Muscle layer of colon (tissue), 2 donors: ENCODE results near the gene XPO4.

Experiments
- H3K27ac ChIP-seq: one replicate; pipeline ENCODE4 v1.7.0; 2013; ENCODE audit warnings: low read depth, mild to moderate bottlenecking, low read length, moderate library complexity
- H3K27me3 ChIP-seq, 2 donors: one replicate each; pipeline ENCODE4 v1.7.0; 2013; ENCODE audit warnings: low read length in 2 of 2, mild to moderate bottlenecking in 2 of 2; ENCODE audit not compliant: insufficient read depth in 2 of 2, control insufficient read depth in 1 of 2
- H3K36me3 ChIP-seq: one replicate; pipeline ENCODE4 v1.7.0; 2013; ENCODE audit warnings: mild to moderate bottlenecking, low read length; ENCODE audit not compliant: insufficient read depth
- H3K4me1 ChIP-seq: one replicate; pipeline ENCODE4 v1.7.0; 2013; ENCODE audit warnings: mild to moderate bottlenecking, low read length; ENCODE audit not compliant: insufficient read depth
- H3K4me3 ChIP-seq, 2 donors: one replicate each; pipeline ENCODE4 v1.7.0; 2013; ENCODE audit warnings: low read length in 2 of 2, low read depth in 1 of 2, mild to moderate bottlenecking in 1 of 2, moderate library complexity in 1 of 2
- H3K9ac ChIP-seq: one replicate; pipeline ENCODE4 v1.7.0; 2013; ENCODE audit warnings: low read length
- H3K9me3 ChIP-seq: one replicate; pipeline ENCODE4 v1.7.0; 2013; ENCODE audit warnings: mild to moderate bottlenecking, low read length
- donor health status: abdominal sarcoma.
- donor health status: Adenocarcinoma of cecum.

XPO4 gene

GRCh38 chr13:20848944-20849343 is 53.6 kb downstream of the XPO4 start:
- Histone ChIP-seq H3K36me3 (no peaks in the 10 kb centered on the region), H3K9me3 (no peaks in the 10 kb centered on the region), H3K27me3 (no peaks in the 10 kb centered on the region), H3K27ac (no peak overlapping the region), H3K4me1 (peaks cover 27% of the 10 kb centered on the region), H3K4me3 (peak overlapping the region in 1 of 2 donors; percentile 13), H3K9ac (no peak overlapping the region)

DNA sequence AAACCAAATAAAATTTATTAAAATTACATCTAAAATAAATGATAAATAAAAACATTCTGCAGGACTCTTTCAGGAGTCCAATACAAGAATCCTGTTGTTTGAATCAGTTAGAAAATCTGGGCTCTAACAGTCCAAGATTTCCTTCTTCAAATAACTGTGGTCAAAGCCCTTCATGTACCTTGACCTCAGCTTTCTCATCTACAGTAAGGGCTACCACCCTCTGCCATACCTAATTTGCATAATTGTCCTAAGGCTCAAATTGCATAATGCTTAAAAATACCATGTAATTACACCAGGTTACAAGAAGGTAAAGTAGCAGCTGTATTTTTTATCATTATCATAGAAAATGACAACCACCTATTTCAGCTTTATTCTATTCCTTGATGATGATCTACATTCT is 54.3 kb downstream of the XPO4 start:
- H3K27me3 ChIP-seq = no peaks in the 10 kb centered on the region
- no peak overlapping the region for H3K4me3 ChIP-seq
- H3K27ac ChIP-seq = no peak overlapping the region
- H3K9me3 ChIP-seq = no peaks in the 10 kb centered on the region
- H3K4me1 ChIP-seq = peaks cover 32% of the 10 kb centered on the region
- H3K9ac ChIP-seq = no peak overlapping the region
- H3K36me3 ChIP-seq = no peaks in the 10 kb centered on the region

- H3K4me1 ChIP-seq = peaks cover 32% of the 10 kb centered on the region
- no peaks in the 10 kb centered on the region for H3K36me3 ChIP-seq
- H3K9ac ChIP-seq = no peak overlapping the region
Measured at GRCh38 chr13:20847296-20847695, 55.2 kb downstream of the XPO4 start.

DNA sequence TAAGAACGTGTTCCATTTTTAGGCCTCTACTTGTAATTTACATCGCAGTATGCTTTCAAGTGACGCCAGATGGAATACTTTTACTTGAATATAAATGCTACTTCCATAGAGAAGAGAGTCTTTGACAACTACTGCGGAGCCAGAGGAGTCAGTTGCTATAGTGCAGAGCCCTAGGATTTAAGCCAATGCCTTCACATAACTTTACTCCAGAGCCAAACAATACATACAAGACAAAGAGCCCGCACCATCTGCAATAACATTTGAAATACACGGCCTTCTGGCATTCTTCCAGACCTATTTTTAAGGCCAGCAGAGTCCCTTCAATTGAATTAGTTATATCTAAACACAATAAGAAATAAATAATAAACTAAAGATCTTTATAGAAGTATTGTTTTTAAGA is 59.4 kb downstream of the XPO4 start:
- H3K27me3 ChIP-seq = no peaks in the 10 kb centered on the region
- no peaks in the 10 kb centered on the region for H3K9me3 ChIP-seq
- peaks cover 5% of the 10 kb centered on the region for H3K36me3 ChIP-seq
- no peak overlapping the region for H3K27ac ChIP-seq
- H3K4me3 ChIP-seq = no peak overlapping the region
- no peak overlapping the region for H3K9ac ChIP-seq
- peaks cover 18% of the 10 kb centered on the region for H3K4me1 ChIP-seq

More at GRCh38 chr13:20847296-20847695, 55.2 kb downstream of the XPO4 start:
- Histone ChIP-seq H3K4me3 (no peak overlapping the region), H3K27ac (no peak overlapping the region), H3K27me3 (no peaks in the 10 kb centered on the region), H3K9me3 (no peaks in the 10 kb centered on the region)

GRCh38 chr13:20840568-20840967 is 62.0 kb downstream of the XPO4 start:
- H3K27ac ChIP-seq = no peak overlapping the region
- peaks cover 9% of the 10 kb centered on the region for H3K4me1 ChIP-seq
- no peak overlapping the region for H3K9ac ChIP-seq
- no peaks in the 10 kb centered on the region for H3K9me3 ChIP-seq
- no peak overlapping the region for H3K4me3 ChIP-seq
- H3K27me3 ChIP-seq = no peaks in the 10 kb centered on the region
- peaks cover 17% of the 10 kb centered on the region for H3K36me3 ChIP-seq

DNA sequence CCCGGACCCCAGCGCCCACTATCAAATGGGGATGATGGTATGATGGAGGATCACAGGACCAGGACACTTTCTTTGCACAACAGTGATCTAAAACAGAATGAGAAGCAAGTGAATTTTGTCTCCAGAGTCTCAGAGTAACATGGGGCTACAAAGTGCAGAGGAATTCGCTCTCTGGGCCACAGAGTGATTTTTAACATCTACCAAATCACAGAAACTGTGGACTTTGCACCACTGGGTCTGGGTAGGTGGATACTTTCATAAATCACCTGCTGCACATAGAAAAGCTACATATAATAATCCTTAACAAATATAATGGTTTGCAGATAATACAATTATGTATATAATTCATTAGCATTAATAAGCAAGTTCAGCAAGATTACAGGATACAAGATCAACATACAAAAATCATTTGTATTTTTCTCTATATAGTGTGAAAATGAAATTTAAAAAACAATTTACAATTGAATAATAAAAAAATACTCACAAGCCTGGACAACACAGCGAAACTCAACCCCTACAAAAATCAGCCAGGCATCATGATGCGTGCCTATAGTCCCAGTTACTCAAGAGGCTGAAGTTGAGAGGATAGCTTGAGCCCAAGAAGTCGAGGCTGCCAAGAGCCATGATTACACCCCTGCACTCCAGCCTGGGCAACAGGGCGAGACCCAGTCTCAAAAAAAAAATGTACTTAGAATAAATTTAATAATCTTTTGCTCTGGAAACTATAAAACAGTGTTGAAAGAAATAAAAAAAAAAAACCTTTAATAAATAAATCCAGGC is 68.5 kb downstream of the XPO4 start:
- Histone ChIP-seq H3K9me3 (no peaks in the 10 kb centered on the region), H3K36me3 (peaks cover 13% of the 10 kb centered on the region), H3K4me1 (peaks cover 14% of the 10 kb centered on the region), H3K27me3 (no peaks in the 10 kb centered on the region), H3K4me3 (no peak overlapping the region), H3K9ac (no peak overlapping the region), H3K27ac (no peak overlapping the region)

- no peak overlapping the region for H3K4me3 ChIP-seq
- no peak overlapping the region for H3K27ac ChIP-seq
- H3K27me3 ChIP-seq = no peaks in the 10 kb centered on the region
- H3K36me3 ChIP-seq = peaks cover 13% of the 10 kb centered on the region
- no peaks in the 10 kb centered on the region for H3K9me3 ChIP-seq
- peaks cover 14% of the 10 kb centered on the region for H3K4me1 ChIP-seq
- no peak overlapping the region for H3K9ac ChIP-seq
Measured at GRCh38 chr13:20832861-20833260, 69.7 kb downstream of the XPO4 start.

- H3K4me3 ChIP-seq = no peak overlapping the region
Measured at GRCh38 chr13:20831933-20832332, 70.6 kb downstream of the XPO4 start.

DNA sequence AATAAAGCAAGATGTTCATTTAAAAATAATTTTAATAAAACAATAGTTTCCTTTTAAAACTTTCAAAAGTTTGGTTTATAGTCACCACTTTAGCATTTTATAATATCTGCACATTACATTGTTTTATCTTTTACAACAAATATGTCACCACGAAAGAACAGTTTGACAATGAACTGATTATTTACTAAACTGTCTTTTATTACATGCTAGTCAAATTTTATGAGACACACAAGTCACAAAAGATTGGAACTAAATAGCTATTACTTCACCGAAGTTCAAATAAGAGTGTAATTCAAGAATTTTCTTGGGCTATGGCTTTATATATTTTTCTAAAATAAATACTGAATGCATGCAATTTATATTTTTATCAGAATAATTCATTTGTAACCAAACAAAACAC is 71.3 kb downstream of the XPO4 start:
- no peaks in the 10 kb centered on the region for H3K9me3 ChIP-seq
- no peak overlapping the region for H3K9ac ChIP-seq
- no peak overlapping the region for H3K27ac ChIP-seq
- H3K4me1 ChIP-seq = peaks cover 23% of the 10 kb centered on the region
- H3K4me3 ChIP-seq = no peak overlapping the region
- no peaks in the 10 kb centered on the region for H3K27me3 ChIP-seq
- H3K36me3 ChIP-seq = peaks cover under 1% of the 10 kb centered on the region

More at GRCh38 chr13:20831933-20832332, 70.6 kb downstream of the XPO4 start:
- H3K36me3 ChIP-seq = peaks cover 8% of the 10 kb centered on the region
- no peaks in the 10 kb centered on the region for H3K9me3 ChIP-seq
- no peak overlapping the region for H3K27ac ChIP-seq
- H3K9ac ChIP-seq = no peak overlapping the region
- H3K27me3 ChIP-seq = no peaks in the 10 kb centered on the region
- H3K4me1 ChIP-seq = peaks cover 18% of the 10 kb centered on the region

- Histone ChIP-seq H3K4me3 (peak overlapping the region; percentile 2 to 29), H3K27ac (no peak overlapping the region), H3K36me3 (no peaks in the 10 kb centered on the region), H3K27me3 (no peaks in the 10 kb centered on the region), H3K9ac (no peak overlapping the region), H3K4me1 (peaks cover 29% of the 10 kb centered on the region), H3K9me3 (no peaks in the 10 kb centered on the region)
Measured at GRCh38 chr13:20828539-20829364, 73.8 kb downstream of the XPO4 start.

DNA sequence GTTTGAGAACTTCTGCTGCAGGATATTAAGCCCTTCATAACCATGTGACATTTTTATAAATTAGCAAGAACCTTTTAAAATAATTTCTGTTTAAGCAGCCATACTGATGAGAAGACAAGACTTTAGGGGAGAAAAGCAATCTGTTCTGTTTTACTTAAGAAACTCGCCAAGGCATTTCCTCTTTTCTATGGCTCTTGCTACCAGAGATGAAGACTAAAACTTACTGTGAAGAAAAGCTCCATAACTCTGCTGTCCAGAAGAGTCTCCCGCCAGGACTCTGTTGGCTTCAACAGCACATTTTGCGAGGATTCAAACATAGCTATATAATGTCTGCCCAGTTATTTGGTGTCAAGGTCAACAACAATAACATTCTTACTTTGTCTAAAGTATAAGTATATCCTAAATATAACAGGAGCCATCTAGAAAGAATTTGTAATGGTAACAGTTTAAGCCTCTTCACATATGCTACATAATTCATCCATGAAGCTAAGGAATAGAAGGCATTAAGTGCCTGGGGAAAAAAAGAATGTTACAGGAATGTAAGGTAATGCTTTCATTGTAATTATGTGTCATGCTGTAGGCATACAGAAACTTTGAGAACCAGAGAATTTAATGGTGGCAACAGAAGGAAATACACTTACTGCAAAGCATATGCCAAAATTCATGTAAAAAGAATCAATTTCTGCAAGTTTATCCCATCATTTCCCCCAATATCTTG is 75.5 kb downstream of the XPO4 start:
- Histone ChIP-seq H3K9me3 (no peaks in the 10 kb centered on the region), H3K4me1 (peaks cover 27% of the 10 kb centered on the region), H3K27ac (no peak overlapping the region), H3K4me3 (no peak overlapping the region), H3K27me3 (no peaks in the 10 kb centered on the region), H3K36me3 (no peaks in the 10 kb centered on the region), H3K9ac (no peak overlapping the region)
